ENCODE results near the gene PPARG. TPM values are rescaled to one million over a fixed set of nuclear protein-coding genes. Genes with fewer than 3 reads are reported as not detected.

PPARG gene
- total and polyA plus RNA-seq, 2 of the 8 experiments (the other 6 are each of a cell fraction or from before 2014, with no cell fraction given): 0.06 TPM; not detected in 1

GRCh38 chr3:12239301-12239700, 49.6 kb upstream of the PPARG start:
- ChIA-PET POLR2A (ENCODE audit: partially characterized antibody) (no interaction called here), CTCF (ENCODE audit: partially characterized antibody) (no interaction called here)
- Histone ChIP-seq H3K36me3 (ENCODE audit: control insufficient read depth in 2 of 4, insufficient read depth in 4 of 4, low read length in 3 of 4) (no peaks in the 10 kb centered on the region), H2BK5ac (ENCODE audit: low read depth, low read length) (no peak overlapping the region), H4K91ac (replicated peaks; ENCODE audit: insufficient read length, low read length) (no peak overlapping the region), H2BK20ac (ENCODE audit: low read length) (no peak overlapping the region), H3K56ac (replicated peaks; ENCODE audit: insufficient read length, low read depth, low read length) (no peak overlapping the region), H3K79me1 (ENCODE audit: low read depth, low read length) (no peaks in the 10 kb centered on the region), H3K18ac (ENCODE audit: extremely low read depth, low read length) (no peak overlapping the region), H3K14ac (ENCODE audit: insufficient read length) (no peak overlapping the region), H2AK5ac (ENCODE audit: low read depth, low read length) (no peak overlapping the region), H3K27me3 (replicated peaks in 1 of 4; ENCODE audit: control insufficient read depth in 3 of 4, extremely low read depth in 1 of 4, insufficient read depth in 3 of 4, low read length in 3 of 4) (no peaks in the 10 kb centered on the region; a peak in 1 of 7 replicates), H4K20me1 (replicated peaks in 1 of 2; ENCODE audit: control insufficient read depth in 1 of 2, insufficient read depth in 2 of 2, low read length in 2 of 2) (no peaks in the 10 kb centered on the region), H3K4me3 (ENCODE audit: extremely low read depth in 1 of 4, insufficient read depth in 2 of 4, low read depth in 3 of 4, low read length in 4 of 4) (no peak overlapping the region), H4K8ac (ENCODE audit: extremely low read depth, insufficient read depth, low read length) (no peak overlapping the region), H2BK15ac (ENCODE audit: low read length) (no peak overlapping the region), H2BK120ac (replicated peaks; ENCODE audit: low read depth, low read length) (no peak overlapping the region), H3K27ac (ENCODE audit: low read depth, low read length) (no peak overlapping the region), H2AFZ (ENCODE audit: low read length) (no peak overlapping the region), H3K23me2 (ENCODE audit: low read depth, low read length) (peaks cover 3% of the 10 kb centered on the region; the same call in 1 of the 2 replicates), H3K9ac (replicated peaks in 1 of 4; ENCODE audit: extremely low read depth in 1 of 4, low read depth in 3 of 4, low read length in 3 of 4) (no peak overlapping the region; a peak in 1 of 7 replicates), H2BK12ac (ENCODE audit: low read depth, low read length) (no peak overlapping the region), H3K79me2 (ENCODE audit: control insufficient read depth in 1 of 2, insufficient read depth in 2 of 2, low read length in 2 of 2) (no peaks in the 10 kb centered on the region), H3K9me3 (ENCODE audit: insufficient read depth in 2 of 2, low read depth in 1 of 2, low read length in 1 of 2) (no peaks in the 10 kb centered on the region), H3K4me1 (replicated peaks in 1 of 4; ENCODE audit: control insufficient read depth in 3 of 4, insufficient read depth in 4 of 4, low read length in 3 of 4) (no peaks in the 10 kb centered on the region), H4K5ac (ENCODE audit: insufficient read length, low read depth, low read length) (no peak overlapping the region), H3K23ac (ENCODE audit: insufficient read length) (no peak overlapping the region), H3K4me2 (ENCODE audit: insufficient read depth in 1 of 2, low read depth in 2 of 2, low read length in 2 of 2) (no peak overlapping the region), H3K4ac (replicated peaks; ENCODE audit: insufficient read length, low read depth, low read length) (no peak overlapping the region)
- DNase-seq (ENCODE audit: low read depth in 1 of 2, low spot score in 2 of 2): no peak
- no peak for FAIRE-seq
- WGBS, 2 experiments (ENCODE audit: extremely low coverage in 1 of 2, insufficient coverage in 1 of 2, insufficient read length in 1 of 2, insufficient replicate concordance in 2 of 2, low coverage in 1 of 2, low lambda C conversion rate in 2 of 2, missing lambda C conversion rate in 1 of 2): 70% methylated on average over 5 of the region's 5 CpGs; no CpG with 5 or more reads in 1 of the 2 experiments
- TF ChIP-seq TCF12 (IDR thresholded peaks at IDR 0.05; ENCODE audit: low read depth, low read length): no peak
- no peak for TF ChIP-seq HDAC2 (IDR thresholded peaks at IDR 0.05; ENCODE audit: borderline replicate concordance in 1 of 2, low read depth in 2 of 2, low read length in 2 of 2)
- no peak for TF ChIP-seq CHD2 (IDR thresholded peaks at IDR 0.05; ENCODE audit: low read length)
- no peak for TF ChIP-seq SRF (IDR thresholded peaks at IDR 0.05; ENCODE audit: low read depth, low read length)
- TF ChIP-seq BRCA1 (IDR thresholded peaks at IDR 0.05; ENCODE audit: low read depth, low read length): no peak
- TF ChIP-seq E2F6 (IDR thresholded peaks at IDR 0.05): no peak
- no peak for TF ChIP-seq MAFK (IDR thresholded peaks at IDR 0.05; ENCODE audit: low read depth, low read length)
- no peak for TF ChIP-seq NANOG (IDR thresholded peaks at IDR 0.05; ENCODE audit: insufficient read depth, low read depth, low read length, poor library complexity, severe bottlenecking)
- no peak for TF ChIP-seq FOSL1 (IDR thresholded peaks at IDR 0.05; ENCODE audit: insufficient read depth, low read depth, low read length)
- no peak for TF ChIP-seq KDM4A (IDR thresholded peaks at IDR 0.05; ENCODE audit: low read depth, low read length, severe bottlenecking)
- TF ChIP-seq EGR1 (IDR thresholded peaks at IDR 0.05; ENCODE audit: borderline replicate concordance, low read depth, low read length): no peak
- no peak for TF ChIP-seq RFX5 (IDR thresholded peaks at IDR 0.05; ENCODE audit: borderline replicate concordance, low read depth, low read length)
- no peak for TF ChIP-seq SIN3A (conservative IDR thresholded peaks at IDR 0.05 in 1 of 2, IDR thresholded peaks at IDR 0.05 in 1 of 2; ENCODE audit: low read depth in 1 of 2, low read length in 2 of 2)
- TF ChIP-seq EZH2 (IDR thresholded peaks at IDR 0.05; ENCODE audit: low read depth, low read length, severe bottlenecking): no peak
